HG02610 (cell line): Measurements from ENCODE around the gene GALNT13.

Experiments used
- ATAC-seq: cut with Tn5 transposase; IDR thresholded peaks from one replicate; pipeline ENCODE4 v1.9.1; 2021; ENCODE audit warnings: mild to moderate bottlenecking, moderate library complexity; ENCODE audit not compliant: unreplicated experiment

The GALNT13 gene

DNA sequence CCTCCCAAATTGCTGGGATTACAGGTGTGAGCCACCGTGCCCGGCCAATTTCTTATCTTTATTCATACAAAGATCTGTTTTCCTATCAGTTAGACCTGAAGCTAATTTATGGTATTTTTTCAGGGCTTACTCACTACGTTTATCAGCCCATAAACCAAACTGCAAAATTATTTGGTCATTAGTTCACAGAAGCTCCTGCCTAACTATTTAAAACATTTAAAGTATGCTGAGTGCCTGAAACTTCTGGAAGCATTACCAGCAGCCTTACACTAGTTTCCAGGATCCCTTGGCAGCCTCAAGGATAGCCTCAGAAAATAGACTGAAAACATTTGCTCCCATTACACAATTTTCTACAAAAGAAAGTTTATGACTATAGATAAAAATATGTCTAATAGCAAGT, 68.8 kb downstream of the GALNT13 start:
- ATAC-seq, result no peak

DNA sequence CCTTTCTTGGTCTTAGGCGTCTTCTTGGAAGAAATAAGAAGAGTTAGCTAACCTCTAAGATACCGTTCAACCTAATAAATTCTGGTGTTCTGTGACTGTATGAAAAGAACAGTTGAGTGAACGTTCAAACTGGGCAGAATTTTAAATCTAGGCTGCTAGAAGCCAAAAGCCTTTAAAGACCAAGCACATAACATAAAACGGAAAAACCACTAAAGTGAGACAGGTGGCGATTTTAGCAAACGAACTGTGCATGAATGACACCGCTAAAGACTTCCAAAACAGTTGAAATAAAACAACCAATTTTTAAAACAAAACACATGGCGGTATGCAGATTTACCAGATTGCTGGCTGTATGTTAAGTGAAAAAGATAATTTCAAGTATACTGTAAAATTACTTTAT, 73.1 kb downstream of the GALNT13 start:
- no peak for ATAC-seq

DNA sequence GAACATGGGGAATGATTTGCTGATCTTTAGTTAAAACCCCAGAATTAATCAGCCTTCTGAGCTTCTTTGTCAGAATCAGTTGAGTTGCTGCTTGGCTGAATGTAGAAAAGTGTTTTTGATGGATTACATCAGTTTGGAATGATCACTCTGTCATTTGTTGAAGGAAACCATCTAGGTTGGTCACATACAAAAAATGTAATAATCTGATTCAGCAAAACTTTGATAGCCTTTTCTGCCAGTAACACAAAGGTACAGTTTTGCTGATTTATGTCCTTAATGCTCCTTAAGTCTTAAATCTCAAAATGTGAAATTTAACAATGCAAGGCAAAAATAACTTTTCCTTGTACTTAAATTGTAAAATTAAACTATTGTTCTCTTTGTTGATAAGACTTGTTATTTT, 74.3 kb downstream of the GALNT13 start:
- ATAC-seq, result no peak

DNA sequence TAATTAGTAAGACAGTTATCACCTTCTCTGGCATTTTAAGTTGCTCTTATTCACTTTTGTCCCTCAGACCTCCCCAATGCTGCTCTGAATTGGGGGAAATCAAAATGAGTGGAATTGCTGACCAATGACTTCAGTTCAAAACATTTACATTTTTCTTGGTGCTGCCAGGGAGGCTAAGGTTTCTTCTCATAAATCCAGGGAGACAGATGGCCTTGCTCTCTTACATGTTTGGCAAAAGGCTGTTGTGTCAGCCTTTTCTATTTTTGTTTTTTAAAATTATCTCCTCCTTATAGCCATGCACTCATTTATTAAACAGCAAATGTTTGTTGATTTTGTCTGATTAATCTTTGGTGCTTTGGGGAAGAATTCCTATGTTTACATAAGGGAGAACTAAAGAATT, 82.0 kb downstream of the GALNT13 start:
- no peak for ATAC-seq

DNA sequence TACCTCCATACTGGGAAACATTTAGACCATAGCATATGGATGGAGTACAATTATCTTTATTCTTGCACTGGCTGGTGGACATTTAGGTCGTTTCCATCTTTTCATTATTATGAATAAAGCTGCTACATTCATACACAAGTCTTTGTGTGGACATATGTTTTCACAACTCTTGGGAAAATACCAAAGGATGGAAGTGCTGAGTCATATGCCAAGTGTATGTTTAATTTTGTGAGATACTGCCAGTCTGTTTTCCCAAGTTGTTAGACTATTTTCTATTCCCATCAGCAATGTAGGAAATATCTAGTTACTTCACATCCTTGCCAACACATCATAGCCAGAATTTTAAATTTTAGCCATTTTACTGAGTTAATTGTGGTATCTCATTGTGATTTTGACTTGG, 91.5 kb downstream of the GALNT13 start:
- no peak for ATAC-seq

DNA sequence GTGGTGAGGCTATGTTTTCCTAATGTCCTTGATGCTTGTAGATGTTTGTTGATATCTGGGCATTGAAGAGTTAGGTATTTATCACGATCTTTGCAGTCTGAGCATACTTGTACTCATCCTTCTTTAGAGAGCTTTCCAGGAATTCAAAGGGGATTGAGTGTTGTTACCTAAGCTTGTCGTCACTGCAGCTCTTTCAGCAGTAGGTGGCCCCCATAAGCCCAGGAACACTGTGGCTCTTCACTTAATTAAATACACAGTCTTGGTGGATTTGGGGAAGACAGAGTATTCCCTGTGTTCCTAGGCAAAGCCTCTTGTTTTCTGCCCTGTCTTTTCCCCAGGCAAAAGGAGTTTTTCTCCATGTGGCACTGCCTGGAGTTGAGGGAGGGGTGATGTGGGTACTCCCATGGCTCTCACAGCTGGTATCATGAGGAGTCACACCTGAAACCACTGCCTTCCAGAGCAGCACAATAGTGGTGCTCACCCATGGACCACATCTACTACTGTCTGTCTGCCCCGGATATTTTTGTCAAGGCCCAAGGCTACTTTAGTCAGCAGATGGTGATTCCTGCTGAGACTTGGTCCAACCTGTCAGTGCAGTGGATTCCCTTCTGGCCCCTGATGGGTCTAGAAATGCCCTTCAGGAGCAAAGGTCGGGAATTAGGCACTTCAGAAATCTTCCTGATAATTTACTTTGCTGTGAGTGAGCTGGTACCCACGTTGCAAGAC, 95.7 kb downstream of the GALNT13 start:
- no peak for ATAC-seq

DNA sequence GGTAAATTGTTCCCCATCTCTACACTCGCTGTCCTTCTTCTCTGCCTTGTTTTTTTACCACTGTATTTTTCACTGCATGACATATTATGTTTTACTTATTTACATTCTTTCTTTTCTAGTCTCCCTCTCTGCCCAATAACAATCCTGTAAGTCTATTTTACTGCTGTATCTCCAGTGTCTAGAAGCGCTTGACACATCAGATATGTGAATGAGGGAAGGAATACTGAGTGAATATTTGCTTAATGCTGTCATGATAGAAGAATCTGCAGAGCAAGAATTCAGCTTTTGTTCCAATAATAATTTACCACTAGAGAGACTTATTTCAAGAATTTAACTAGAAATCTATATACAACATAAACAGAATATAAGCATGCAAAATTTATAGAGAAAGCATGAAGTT, 99.5 kb downstream of the GALNT13 start:
- no peak for ATAC-seq

DNA sequence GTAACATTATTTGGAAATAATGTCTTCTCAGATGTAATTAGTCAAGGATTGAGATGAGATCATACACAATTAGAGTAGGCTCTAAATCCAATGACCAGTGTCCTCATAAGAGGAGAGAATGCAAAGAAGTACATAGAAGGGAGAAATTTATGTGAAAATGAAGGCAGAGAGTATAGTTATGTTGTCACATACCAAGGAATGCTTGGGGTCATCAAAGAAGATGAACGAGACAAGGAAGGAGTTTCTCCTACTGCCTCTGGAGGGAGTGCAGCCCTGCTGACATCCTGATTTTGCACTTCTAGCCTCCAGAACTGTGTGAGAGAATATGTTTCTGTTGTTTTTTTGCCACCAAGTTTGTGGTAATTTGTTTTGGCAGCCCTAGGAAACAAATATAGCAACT, 100.1 kb downstream of the GALNT13 start:
- ATAC-seq, result no peak

DNA sequence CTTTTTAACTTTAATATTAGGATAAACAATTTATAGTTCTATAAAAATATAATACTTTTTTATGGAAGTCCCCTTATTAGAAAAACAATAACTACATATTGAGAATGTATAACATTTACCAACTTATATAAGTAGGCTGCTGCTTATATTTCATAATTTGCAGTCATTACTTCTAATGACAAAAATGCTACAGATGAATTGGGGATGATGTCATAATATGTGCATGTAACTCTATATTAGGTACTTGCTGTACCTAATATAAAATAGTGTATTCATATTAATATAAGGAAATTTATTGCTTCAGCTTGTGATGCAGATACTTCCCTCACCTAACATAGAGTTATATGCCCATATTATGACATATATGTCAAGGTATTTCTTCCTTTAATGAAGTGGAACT, 100.7 kb downstream of the GALNT13 start:
- ATAC-seq, result no peak

DNA sequence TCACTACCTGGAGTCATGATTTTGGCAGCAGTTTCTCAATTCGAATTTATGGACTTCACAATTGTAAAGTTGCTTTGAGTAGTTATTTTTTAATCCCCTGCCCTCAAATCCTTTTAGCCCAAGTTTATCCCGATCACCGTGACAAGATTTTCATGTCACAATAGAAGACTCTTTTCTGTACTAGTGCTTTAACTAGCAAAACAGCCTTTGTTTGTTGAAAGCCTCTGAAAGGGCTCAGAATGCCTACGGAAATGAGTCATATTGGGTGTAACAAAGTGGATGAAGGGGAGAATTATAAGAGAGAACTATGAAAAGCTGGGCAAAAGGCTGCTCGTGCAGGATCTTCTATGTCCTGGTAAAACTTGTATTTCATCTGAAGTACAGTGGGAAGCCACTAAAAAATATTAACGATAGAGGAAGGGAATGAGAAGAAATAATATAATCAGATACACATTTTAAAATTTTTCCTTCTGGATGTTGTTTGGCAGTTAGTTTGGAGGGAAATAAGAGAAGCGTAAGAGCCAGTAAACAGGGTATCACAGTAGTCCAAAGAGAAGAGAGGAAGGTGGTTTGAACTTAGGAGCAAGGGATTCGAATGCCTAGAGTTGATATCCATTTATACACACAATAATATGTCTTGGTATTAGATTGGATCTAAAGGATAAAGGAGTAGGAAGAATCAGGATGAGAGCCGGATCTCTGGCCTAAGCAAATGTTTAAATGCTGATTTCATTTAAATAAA, 114.9 kb downstream of the GALNT13 start:
- ATAC-seq, result no peak

DNA sequence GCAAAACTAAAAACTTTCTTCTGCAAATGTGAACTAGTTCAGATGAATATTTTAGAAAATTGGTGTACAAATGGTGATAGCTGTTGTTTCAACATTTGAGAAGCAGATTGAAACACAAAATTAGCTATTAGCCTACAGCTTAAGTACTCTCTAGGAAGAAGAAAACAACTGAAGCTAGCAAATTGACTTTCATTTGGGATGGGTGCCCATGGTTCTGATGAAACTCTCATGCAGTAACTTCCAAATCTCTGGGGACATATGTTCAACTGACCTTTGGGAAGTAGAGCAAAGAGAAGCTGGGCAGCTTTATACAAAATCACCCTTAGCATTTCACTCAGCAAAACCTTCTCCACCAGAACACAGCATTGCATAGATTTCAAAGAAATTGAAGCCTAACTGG, 119.0 kb downstream of the GALNT13 start:
- ATAC-seq, result no peak

DNA sequence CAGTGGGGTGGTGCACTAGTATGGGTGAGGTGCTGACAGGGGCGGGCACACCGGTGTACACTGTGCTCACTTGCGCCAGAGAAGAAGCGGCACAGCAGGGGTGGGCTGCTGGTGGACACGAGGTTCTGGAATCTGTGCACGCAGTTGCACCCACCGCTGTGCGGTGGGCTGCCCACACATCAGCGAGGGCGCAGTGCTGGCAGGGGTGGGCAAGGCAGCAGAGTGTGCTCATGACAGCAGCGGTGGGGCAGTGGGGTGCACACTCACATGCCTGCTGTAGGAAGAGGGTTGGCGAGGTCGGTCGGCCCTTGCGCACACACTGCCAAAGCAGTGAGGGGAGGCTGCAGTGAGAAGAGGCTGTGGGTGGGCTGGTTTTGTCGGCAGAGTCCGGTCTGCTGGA, 141.8 kb downstream of the GALNT13 start:
- ATAC-seq, result no peak

DNA sequence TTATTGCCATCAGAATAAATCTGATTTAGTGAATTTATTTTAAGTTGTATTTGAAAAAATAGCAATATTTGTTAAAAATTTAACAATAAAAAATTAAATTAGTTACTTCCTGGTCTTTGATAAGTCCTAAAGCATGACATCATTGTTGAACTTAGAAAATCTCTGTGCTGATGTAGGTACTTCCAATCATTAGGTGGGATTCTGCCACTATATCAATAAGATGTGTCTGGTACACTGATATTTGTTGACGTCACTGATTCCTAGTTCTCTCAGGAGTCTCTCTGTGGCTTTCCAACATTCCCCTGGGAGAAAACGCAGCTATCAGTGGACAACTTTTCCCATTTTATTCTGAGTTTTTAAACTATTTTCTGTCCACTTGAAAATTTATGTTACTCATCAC, 143.5 kb downstream of the GALNT13 start:
- ATAC-seq, result no peak

DNA sequence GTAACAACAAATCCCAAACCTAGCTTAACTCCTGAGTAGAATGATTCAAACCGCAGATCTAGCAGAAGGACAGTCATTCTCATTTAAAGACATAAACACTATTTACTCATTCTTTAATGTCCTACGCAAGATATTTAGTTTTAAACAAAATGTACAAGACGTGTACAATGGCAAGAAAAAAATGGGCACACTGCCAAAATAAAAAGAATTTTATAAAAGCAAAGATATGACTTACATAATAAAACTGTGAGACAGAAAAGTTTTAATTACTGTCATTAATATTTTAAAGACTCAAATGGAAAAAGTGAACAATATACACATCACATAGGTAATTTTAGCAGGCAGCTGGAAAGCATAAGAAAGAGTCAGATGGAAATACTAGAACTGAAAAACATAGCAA, 157.8 kb downstream of the GALNT13 start:
- ATAC-seq, result no peak

DNA sequence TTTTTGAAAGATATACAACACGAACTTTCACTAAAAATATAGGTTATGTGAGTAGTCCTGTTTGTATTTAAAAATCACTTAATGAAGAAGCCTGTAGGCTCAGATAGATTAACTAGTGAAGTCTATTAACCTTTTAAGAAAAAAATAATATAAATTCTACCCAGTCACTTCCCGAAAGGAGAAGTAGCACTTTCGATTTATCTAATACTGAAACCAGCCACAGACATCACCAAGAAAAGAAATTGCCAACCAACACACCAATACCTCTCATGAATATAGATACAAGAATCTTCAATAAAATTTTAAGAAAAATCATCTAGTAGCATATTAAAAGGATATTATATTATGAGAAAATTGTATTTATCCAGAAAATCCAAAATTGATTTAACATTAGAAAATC, 160.5 kb downstream of the GALNT13 start:
- peak; percentile 68 for ATAC-seq

DNA sequence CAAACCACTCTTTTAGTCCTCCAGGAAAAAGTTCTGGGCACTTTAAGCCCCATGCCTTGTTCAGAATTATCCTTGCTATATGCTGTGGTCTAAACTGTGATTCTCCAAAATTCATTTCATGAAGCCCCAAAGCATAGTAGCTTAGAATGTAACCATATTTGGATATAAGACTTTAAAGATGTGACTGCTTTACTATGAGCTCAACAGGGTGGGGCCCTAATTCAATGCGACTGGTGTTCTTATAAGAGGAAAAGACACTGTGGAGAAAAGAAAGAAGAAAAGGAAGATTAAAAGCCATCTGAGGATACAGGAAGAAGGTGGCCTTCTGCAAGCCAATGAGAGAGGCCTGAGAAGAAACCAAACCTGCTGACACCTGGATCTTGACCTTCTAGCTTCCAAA, 174.8 kb downstream of the GALNT13 start:
- ATAC-seq, result no peak

DNA sequence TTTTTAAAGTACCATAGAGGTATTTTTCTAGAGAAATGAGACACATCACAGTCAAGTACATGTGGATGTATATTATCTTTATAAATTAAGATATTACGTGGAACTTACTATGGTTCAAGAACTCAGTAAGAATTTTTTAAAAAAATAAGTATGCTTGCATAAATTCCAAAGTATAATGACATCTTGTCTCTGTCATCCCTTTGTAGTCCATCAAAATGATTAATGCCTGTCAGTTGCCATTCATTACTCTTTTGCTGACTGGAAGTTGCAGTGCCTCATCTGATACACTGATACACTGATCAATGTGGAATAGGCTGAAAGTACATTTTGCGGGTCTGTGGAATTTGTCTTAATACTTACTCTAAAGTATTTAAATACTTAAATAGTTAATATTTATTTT, 177.2 kb downstream of the GALNT13 start:
- ATAC-seq, result no peak

DNA sequence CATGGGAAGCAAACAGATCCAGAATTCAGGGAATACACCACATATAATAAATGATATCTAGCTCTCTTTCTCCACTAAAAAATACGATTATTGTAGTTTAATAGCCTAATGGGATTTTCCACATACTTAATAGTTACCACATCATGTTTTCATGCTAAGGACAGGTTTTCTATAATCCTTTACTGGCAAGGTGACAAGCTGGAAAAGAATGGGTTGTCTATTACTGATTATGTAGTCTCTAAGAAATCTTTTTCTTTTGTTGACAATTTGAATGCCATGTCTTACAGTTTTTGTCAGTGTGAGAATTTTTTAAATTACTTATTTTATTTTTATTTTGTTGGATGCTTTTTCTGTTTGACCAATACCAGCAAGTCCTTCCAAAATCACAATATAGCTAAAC, 177.8 kb downstream of the GALNT13 start:
- ATAC-seq, result no peak

DNA sequence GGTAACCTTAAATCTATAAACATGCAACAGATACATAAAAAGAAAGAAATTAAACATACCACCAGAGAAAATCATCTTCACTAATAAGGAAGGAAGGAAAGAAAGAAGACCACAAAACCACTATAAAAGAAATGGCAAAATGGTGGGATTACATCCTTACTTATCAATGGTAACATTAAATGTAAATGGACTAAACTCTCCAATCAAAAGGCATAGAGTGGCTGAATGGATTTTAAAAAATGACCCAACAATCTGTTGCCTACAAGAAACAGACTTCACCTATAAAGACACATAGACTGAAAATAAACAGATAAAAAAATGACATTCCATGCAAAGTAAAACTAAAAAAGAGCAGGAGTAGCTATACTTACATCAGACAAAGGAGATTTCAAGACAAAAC, 195.4 kb downstream of the GALNT13 start:
- ATAC-seq, result no peak

DNA sequence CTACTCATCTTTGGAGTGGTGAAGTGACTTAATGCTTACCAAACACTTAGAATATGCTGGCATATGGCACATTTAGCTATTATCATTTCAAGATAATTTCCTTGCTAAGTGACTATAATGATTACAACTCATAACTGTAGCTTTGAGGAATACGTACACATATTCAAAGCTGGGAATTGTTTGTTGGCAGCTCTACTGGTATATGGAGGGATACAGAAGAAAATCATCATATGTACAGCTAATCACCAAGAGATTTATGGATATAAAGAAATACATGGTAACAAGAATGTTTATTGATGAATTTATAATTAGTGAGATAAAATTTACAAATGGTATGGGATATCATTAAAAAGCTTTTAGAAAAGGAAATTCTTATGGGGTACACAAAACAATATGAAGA, 207.2 kb downstream of the GALNT13 start:
- ATAC-seq, result no peak

DNA sequence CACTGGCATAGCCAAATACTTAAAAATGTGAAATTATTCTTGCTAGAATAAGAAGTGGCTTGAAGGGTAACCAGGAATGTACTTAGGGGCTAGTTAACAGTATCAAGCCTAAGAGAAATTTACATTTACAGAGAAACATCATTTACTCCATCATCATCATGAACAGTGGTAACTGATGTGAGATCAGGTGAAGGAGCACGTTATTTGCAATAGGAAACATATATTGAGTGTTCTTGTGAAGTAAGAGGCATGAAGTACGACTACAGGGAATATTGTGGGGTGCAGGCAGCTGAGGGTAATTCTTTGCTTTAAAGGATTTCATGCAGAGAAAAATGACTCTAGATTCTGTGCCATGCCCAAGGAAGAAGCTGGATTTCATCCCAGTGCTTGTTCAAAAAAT, 220.8 kb downstream of the GALNT13 start:
- ATAC-seq, result no peak

DNA sequence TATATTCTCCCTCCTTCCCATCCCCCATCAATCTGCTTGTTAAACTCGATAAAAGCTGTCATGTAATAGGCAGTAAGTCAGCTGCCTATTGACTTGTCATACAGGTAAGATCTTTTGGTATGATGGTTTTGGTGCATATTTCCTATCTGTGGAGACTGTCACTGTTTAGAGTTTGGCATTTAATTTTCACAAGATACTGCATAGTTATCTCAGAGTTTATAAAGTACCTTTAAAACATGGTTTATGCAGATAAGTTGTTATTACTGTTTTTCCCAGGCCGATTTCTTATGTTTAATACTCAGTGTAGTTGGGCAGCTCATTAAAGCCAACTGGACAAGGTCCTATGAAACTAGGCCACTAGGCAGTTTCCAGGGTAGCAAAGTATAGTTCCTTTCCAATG, 222.1 kb downstream of the GALNT13 start:
- no peak for ATAC-seq
